HG02840 (cell line): ENCODE results near the gene NIN.

Experiments used
- ATAC-seq: cut with Tn5 transposase; IDR thresholded peaks from one replicate; pipeline ENCODE4 v1.9.1; 2021; ENCODE audit warnings: mild to moderate bottlenecking, moderate library complexity, moderate number of reproducible peaks; ENCODE audit not compliant: unreplicated experiment, low FRiP score

The NIN gene

GRCh38 chr14:50769863-50770500, 61.0 kb downstream of the NIN start:
- no peak for ATAC-seq

GRCh38 chr14:50768680-50769079, 62.3 kb downstream of the NIN start:
- ATAC-seq = no peak

- ATAC-seq = no peak
Measured at GRCh38 chr14:50766338-50766886, 64.5 kb downstream of the NIN start.

GRCh38 chr14:50763382-50764007, 67.5 kb downstream of the NIN start:
- no peak for ATAC-seq

GRCh38 chr14:50762931-50763300, 68.0 kb downstream of the NIN start:
- no peak for ATAC-seq

- ATAC-seq = peak; percentile 77
Measured at GRCh38 chr14:50762001-50762930, 68.7 kb downstream of the NIN start.

GRCh38 chr14:50759800-50760543, 71.0 kb downstream of the NIN start:
- ATAC-seq = no peak

GRCh38 chr14:50758945-50759344, 72.0 kb downstream of the NIN start:
- no peak for ATAC-seq

GRCh38 chr14:50758305-50758704, 72.7 kb downstream of the NIN start:
- no peak for ATAC-seq

- no peak for ATAC-seq
Measured at GRCh38 chr14:50757702-50758101, 73.3 kb downstream of the NIN start.

GRCh38 chr14:50756300-50756699, 74.7 kb downstream of the NIN start:
- no peak for ATAC-seq

- ATAC-seq = no peak
Measured at GRCh38 chr14:50750323-50750722, 80.6 kb downstream of the NIN start.

- ATAC-seq = no peak
Measured at GRCh38 chr14:50745401-50746058, 85.4 kb downstream of the NIN start.

GRCh38 chr14:50744231-50744630, 86.7 kb downstream of the NIN start:
- no peak for ATAC-seq

- ATAC-seq = no peak
Measured at GRCh38 chr14:50741567-50741966, 89.4 kb downstream of the NIN start.

GRCh38 chr14:50740856-50741255, 90.1 kb downstream of the NIN start:
- ATAC-seq = no peak

- ATAC-seq = no peak
Measured at GRCh38 chr14:50739186-50739585, 91.8 kb downstream of the NIN start.

GRCh38 chr14:50736932-50737419, 94.0 kb downstream of the NIN start:
- ATAC-seq = peak; percentile 66

GRCh38 chr14:50734950-50735695, 95.8 kb downstream of the NIN start:
- no peak for ATAC-seq
